ENCODE measurements around the gene KLHL22. TPM values are rescaled to one million over a fixed set of nuclear protein-coding genes. Genes with fewer than 3 reads are reported as not detected.
"Not testable (repeated sequence)": the region's sequence is repeated elsewhere in the genome, so short reads cannot be mapped to it uniquely, and the experiment has no call there.

The KLHL22 gene
- total RNA-seq, 2 donors from 2014 or later = 24.0 to 41.1 TPM

DNA sequence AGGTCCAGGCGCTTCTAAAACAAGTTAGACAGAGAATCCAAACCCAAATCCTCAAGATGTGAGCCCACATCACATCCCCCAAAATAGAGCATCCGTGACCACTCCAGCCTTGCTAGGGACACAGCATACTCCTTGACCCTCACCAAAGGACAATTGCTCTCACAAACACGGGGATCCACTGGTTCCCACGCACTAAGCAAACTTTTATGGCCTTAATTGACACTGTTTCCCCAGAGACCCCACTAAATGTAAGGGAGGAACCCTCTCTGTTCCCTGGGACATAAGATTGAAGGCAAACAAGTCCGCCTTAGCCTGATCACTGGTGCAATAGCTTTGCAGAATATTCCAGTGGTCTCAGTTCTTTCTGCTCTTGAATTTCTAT is 81.5 kb downstream of the KLHL22 start:
- H3K36me3 ChIP-seq = no peaks in the 10 kb centered on the region
- no peak for TF ChIP-seq CTCF (IDR thresholded peaks at IDR 0.05)

GRCh38 chr22:20413217-20414058 is 82.2 kb downstream of the KLHL22 start:
- H3K4me3 ChIP-seq = no peak overlapping the region
- H3K4me1 ChIP-seq (ENCODE audit: control insufficient read depth in 1 of 2, low read depth in 2 of 2) = peaks cover 0 to 2% of the 10 kb centered on the region in 2 donors
- no peak for TF ChIP-seq CTCF (IDR thresholded peaks at IDR 0.05)
- H3K9me3 ChIP-seq = no peaks in the 10 kb centered on the region
- H3K27me3 ChIP-seq (replicated peaks; ENCODE audit: insufficient read depth) = no peaks in the 10 kb centered on the region
- no peak overlapping the region for H3K27ac ChIP-seq
- ATAC-seq (ENCODE audit: insufficient number of reproducible peaks, low FRiP score, low read depth) (no peak), DNase-seq (ENCODE audit: low spot score) (no peak)
- H3K36me3 ChIP-seq = no peaks in the 10 kb centered on the region

More for the DNA sequence above, 81.5 kb downstream of the KLHL22 start:
- Histone ChIP-seq H3K4me1 (ENCODE audit: control insufficient read depth in 1 of 2, low read depth in 2 of 2) (peaks cover 0 to 6% of the 10 kb centered on the region in 2 donors), H3K27ac (no peak overlapping the region), H3K4me3 (no peak overlapping the region), H3K9me3 (no peaks in the 10 kb centered on the region), H3K27me3 (replicated peaks; ENCODE audit: insufficient read depth) (no peaks in the 10 kb centered on the region)
- DNase-seq (ENCODE audit: low spot score) (no peak), ATAC-seq (ENCODE audit: insufficient number of reproducible peaks, low FRiP score, low read depth) (no peak)

DNA sequence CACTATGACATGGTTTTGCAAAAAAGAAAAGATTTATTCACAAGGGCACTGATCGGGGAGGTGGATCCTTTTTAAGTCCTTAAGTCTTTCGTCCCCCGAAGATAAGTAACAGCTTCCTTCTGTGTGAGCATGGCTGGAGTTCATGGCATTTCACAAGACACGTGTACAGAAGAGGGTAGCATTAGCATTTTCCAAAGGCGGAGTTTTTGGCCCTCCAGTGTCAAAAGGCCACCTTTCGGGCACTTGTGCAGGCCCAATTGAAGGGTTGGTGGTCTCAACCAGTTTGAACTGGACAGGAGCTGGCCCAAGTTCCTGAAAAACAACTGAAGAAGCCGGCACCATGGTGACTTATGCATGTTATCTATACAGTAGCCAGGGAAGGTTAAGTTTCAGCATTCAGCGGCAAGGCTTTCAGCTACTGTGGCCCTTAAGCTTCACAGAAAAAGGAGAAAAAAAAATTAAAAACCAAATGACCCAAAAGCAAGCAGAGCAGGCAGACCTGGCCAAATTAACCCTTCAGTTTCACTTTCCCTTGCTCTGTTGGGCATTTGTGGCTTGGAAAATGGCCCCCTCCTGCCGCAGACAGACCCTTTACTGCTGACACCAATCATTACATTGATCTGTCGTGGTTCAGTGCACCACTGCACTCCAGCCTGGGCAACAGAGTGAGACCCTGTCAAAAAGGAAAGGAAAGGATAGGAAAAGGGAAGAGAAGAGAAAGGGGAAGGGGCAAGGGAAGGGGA is 83.0 kb downstream of the KLHL22 start:
- TF ChIP-seq CTCF (IDR thresholded peaks at IDR 0.05) = no peak
- H3K4me3 ChIP-seq = no peak overlapping the region
- H3K27me3 ChIP-seq (replicated peaks; ENCODE audit: insufficient read depth) = no peaks in the 10 kb centered on the region
- no peak for ATAC-seq (ENCODE audit: insufficient number of reproducible peaks, low FRiP score, low read depth)
- no peak overlapping the region for H3K27ac ChIP-seq
- no peaks in the 10 kb centered on the region for H3K36me3 ChIP-seq
- no peaks in the 10 kb centered on the region for H3K4me1 ChIP-seq (ENCODE audit: control insufficient read depth in 1 of 2, low read depth in 2 of 2)
- DNase-seq (ENCODE audit: low spot score) = no peak
- no peaks in the 10 kb centered on the region for H3K9me3 ChIP-seq

DNA sequence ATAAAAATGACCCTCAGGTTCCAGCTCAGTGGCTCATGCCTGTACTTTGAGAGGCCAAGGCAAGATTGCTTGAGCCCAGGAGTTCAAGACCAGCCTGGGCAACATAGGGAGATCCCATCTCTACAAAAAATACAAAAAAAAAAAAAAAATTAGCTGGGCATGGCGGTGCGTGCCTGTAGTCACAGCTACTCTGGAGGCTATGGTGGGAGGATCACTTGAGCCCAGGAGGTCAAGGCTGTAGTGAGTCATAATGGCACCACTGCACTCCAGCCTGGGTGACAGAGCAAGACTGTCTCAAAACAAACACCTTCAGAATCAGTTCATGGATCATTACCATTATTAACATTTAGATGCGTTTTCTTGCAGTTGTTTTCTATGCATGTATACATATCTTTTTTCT is 86.2 kb downstream of the KLHL22 start:
- not testable (repeated sequence) for H3K9me3 ChIP-seq; DNase-seq (ENCODE audit: low spot score); H3K27me3 ChIP-seq (replicated peaks; ENCODE audit: insufficient read depth); H3K4me3 ChIP-seq; H3K27ac ChIP-seq; ATAC-seq (ENCODE audit: insufficient number of reproducible peaks, low FRiP score, low read depth); H3K4me1 ChIP-seq (ENCODE audit: control insufficient read depth in 1 of 2, low read depth in 2 of 2)
- H3K36me3 ChIP-seq = peaks cover 12% of the 10 kb centered on the region

GRCh38 chr22:20408891-20409290 is 86.7 kb downstream of the KLHL22 start:
- Histone ChIP-seq H3K27me3 (replicated peaks; ENCODE audit: insufficient read depth) (no peaks in the 10 kb centered on the region), H3K9me3 (no peaks in the 10 kb centered on the region), H3K27ac (no peak overlapping the region), H3K4me3 (no peak overlapping the region), H3K4me1 (ENCODE audit: control insufficient read depth in 1 of 2, low read depth in 2 of 2) (no peaks in the 10 kb centered on the region), H3K36me3 (peaks cover 12% of the 10 kb centered on the region)
- no peak for DNase-seq (ENCODE audit: low spot score)
- no peak for TF ChIP-seq CTCF (IDR thresholded peaks at IDR 0.05)
- no peak for ATAC-seq (ENCODE audit: insufficient number of reproducible peaks, low FRiP score, low read depth)

Data from thoracic aorta (tissue), 2 donors.